H1 (cell line): ENCODE results near the gene CES3. TPM values are rescaled to one million over a fixed set of nuclear protein-coding genes. Genes with fewer than 3 reads are reported as not detected.

Source experiments
- CTCF ChIA-PET: fragments of 300-600 bp; sonication (Branson Sonifier 250); formaldehyde crosslinking; loops from one replicate; lab custom pipeline; 2021; ENCODE audit not compliant: partially characterized antibody; lab: Charles Lee
- POLR2A ChIA-PET: fragments of 300-600 bp; sonication (Branson Sonifier 250); formaldehyde crosslinking; loops from one replicate; lab custom pipeline; 2021; ENCODE audit warnings: inconsistent platforms; ENCODE audit not compliant: partially characterized antibody; lab: Charles Lee
- DNase-seq, 2 experiments: peaks; one replicate each; pipeline versions ENCODE4 v3.0.0 to v3.0.0-alpha.2; 2010 to 2022; ENCODE audit warnings: low spot score in 2 of 2, low read depth in 1 of 2, mixed read lengths in 1 of 2
- FAIRE-seq: peaks from 2 replicates; lab custom pipeline; 2011; peaks lifted over from hg19 to GRCh38; lab: Jason Lieb, UNC
- H2AFZ ChIP-seq: 2 replicates; pipeline ENCODE4 v1.8.1; 2012; ENCODE audit warnings: low read length, inconsistent platforms
- H2AK5ac ChIP-seq: 2 replicates; pipeline ENCODE4 v1.6.1; 2013; ENCODE audit warnings: low read depth, low read length
- H2BK120ac ChIP-seq: replicated peaks from 2 replicates; pipeline ENCODE3; 2013; ENCODE audit warnings: low read depth, low read length, inconsistent platforms
- H2BK12ac ChIP-seq: 2 replicates; pipeline ENCODE4 v1.6.1; 2013; ENCODE audit warnings: low read depth, low read length
- H2BK15ac ChIP-seq: 2 replicates; pipeline ENCODE4 v1.6.1; 2013; ENCODE audit warnings: low read length
- H2BK20ac ChIP-seq: 2 replicates; pipeline ENCODE4 v1.6.1; 2013; ENCODE audit warnings: low read length
- H2BK5ac ChIP-seq: 2 replicates; pipeline ENCODE4 v1.6.1; 2013; ENCODE audit warnings: low read depth, low read length
- H3K14ac ChIP-seq: 2 replicates; pipeline ENCODE4 v1.6.1; 2013; ENCODE audit warnings: inconsistent platforms; ENCODE audit not compliant: insufficient read length
- H3K18ac ChIP-seq: 2 replicates; pipeline ENCODE4 v1.6.1; 2013; ENCODE audit warnings: low read length; ENCODE audit errors: extremely low read depth
- H3K23ac ChIP-seq: 2 replicates; pipeline ENCODE4 v1.6.1; 2013; ENCODE audit warnings: inconsistent platforms; ENCODE audit not compliant: insufficient read length
- H3K23me2 ChIP-seq: 2 replicates; pipeline ENCODE4 v1.6.1; 2013; ENCODE audit warnings: low read depth, low read length
- H3K27ac ChIP-seq: 2 replicates; pipeline ENCODE4 v1.6.1; 2011; ENCODE audit warnings: low read depth, low read length, inconsistent platforms
- H3K27me3 ChIP-seq, 4 experiments: replicated peaks in 1 of 4; 1 replicate in 1 of 4; 2 replicates in 3 of 4; pipeline versions ENCODE4 v1.6.1 to v1.8.1; 2011 to 2013; ENCODE audit warnings: low read length in 3 of 4, mild to moderate bottlenecking in 3 of 4, inconsistent platforms in 2 of 4, mixed read lengths in 2 of 4, moderate library complexity in 1 of 4; ENCODE audit not compliant: control insufficient read depth in 3 of 4, insufficient read depth in 3 of 4; ENCODE audit errors: extremely low read depth in 1 of 4
- H3K36me3 ChIP-seq, 4 experiments: 2 replicates each; pipeline versions ENCODE4 v1.6.1 to v1.8.1; 2011 to 2013; ENCODE audit warnings: mild to moderate bottlenecking in 4 of 4, low read length in 3 of 4, moderate library complexity in 2 of 4, control low read depth in 1 of 4, inconsistent platforms in 1 of 4; ENCODE audit not compliant: insufficient read depth in 4 of 4, control insufficient read depth in 2 of 4
- H3K4ac ChIP-seq: replicated peaks from 2 replicates; pipeline ENCODE3; 2013; ENCODE audit warnings: low read length, low read depth, mixed read lengths, inconsistent platforms; ENCODE audit not compliant: insufficient read length
- H3K4me1 ChIP-seq, 4 experiments: replicated peaks in 1 of 4; 1 replicate in 1 of 4; 2 replicates in 3 of 4; pipeline versions ENCODE4 v1.6.1 to v1.8.1; 2011 to 2013; ENCODE audit warnings: low read length in 3 of 4, inconsistent platforms in 2 of 4, mixed read lengths in 1 of 4; ENCODE audit not compliant: insufficient read depth in 4 of 4, control insufficient read depth in 3 of 4
- H3K4me2 ChIP-seq, 2 experiments: 2 replicates each; pipeline versions ENCODE4 v1.6.1 to v1.8.1; 2011 to 2013; ENCODE audit warnings: low read depth in 2 of 2, low read length in 2 of 2, control low read depth in 1 of 2, inconsistent platforms in 1 of 2, mild to moderate bottlenecking in 1 of 2; ENCODE audit not compliant: insufficient read depth in 1 of 2
- H3K4me3 ChIP-seq, 4 experiments: fragments of 200-600, 300-600 bp in 1 of 4; sonication (generic), shearing (Covaris generic), sonication (Bioruptor Twin) in 1 of 4; 2 replicates each; pipeline versions ENCODE4 v1.5.1 to v1.8.1; 2011 to 2016; ENCODE audit warnings: low read length in 4 of 4, low read depth in 3 of 4, control low read depth in 2 of 4, inconsistent platforms in 2 of 4, mild to moderate bottlenecking in 2 of 4, mixed read lengths in 1 of 4, moderate library complexity in 1 of 4; ENCODE audit not compliant: insufficient read depth in 2 of 4; ENCODE audit errors: extremely low read depth in 1 of 4
- H3K56ac ChIP-seq: replicated peaks from 2 replicates; pipeline ENCODE3; 2013; ENCODE audit warnings: low read depth, mild to moderate bottlenecking, mixed read lengths, low read length, inconsistent platforms; ENCODE audit not compliant: insufficient read length
- H3K79me1 ChIP-seq: 2 replicates; pipeline ENCODE4 v1.6.1; 2013; ENCODE audit warnings: low read depth, low read length, control low read depth
- H3K79me2 ChIP-seq, 2 experiments: 2 replicates each; pipeline versions ENCODE4 v1.6.1 to v1.8.1; 2012 to 2013; ENCODE audit warnings: low read length in 2 of 2, mild to moderate bottlenecking in 2 of 2, inconsistent platforms in 1 of 2; ENCODE audit not compliant: insufficient read depth in 2 of 2, control insufficient read depth in 1 of 2
- H3K9ac ChIP-seq, 4 experiments: replicated peaks in 1 of 4; 1 replicate in 1 of 4; 2 replicates in 3 of 4; pipeline versions ENCODE4 v1.6.1 to v1.8.1; 2011 to 2013; ENCODE audit warnings: low read depth in 3 of 4, low read length in 3 of 4, control low read depth in 2 of 4, mild to moderate bottlenecking in 2 of 4, moderate library complexity in 2 of 4, inconsistent platforms in 1 of 4; ENCODE audit errors: extremely low read depth in 1 of 4
- H3K9me3 ChIP-seq, 2 experiments: 2 replicates each; pipeline versions ENCODE4 v1.6.1 to v1.8.1; 2012 to 2013; ENCODE audit warnings: mild to moderate bottlenecking in 2 of 2, moderate library complexity in 2 of 2, control low read depth in 1 of 2, inconsistent platforms in 1 of 2, low read depth in 1 of 2, low read length in 1 of 2, mixed read lengths in 1 of 2; ENCODE audit not compliant: insufficient read depth in 2 of 2
- H4K20me1 ChIP-seq, 2 experiments: replicated peaks in 1 of 2; 2 replicates each; pipeline versions ENCODE3 to v1.8.1; 2011 to 2013; ENCODE audit warnings: inconsistent platforms in 2 of 2, low read length in 2 of 2, mild to moderate bottlenecking in 1 of 2; ENCODE audit not compliant: insufficient read depth in 2 of 2, control insufficient read depth in 1 of 2
- H4K5ac ChIP-seq: 2 replicates; pipeline ENCODE4 v1.6.1; 2013; ENCODE audit warnings: low read length, low read depth, mixed read lengths, inconsistent platforms; ENCODE audit not compliant: insufficient read length
- H4K8ac ChIP-seq: 2 replicates; pipeline ENCODE4 v1.8.0; 2013; ENCODE audit warnings: mild to moderate bottlenecking, moderate library complexity, low read length, inconsistent platforms; ENCODE audit not compliant: insufficient read depth; ENCODE audit errors: extremely low read depth
- H4K91ac ChIP-seq: replicated peaks from 2 replicates; pipeline ENCODE3; 2013; ENCODE audit warnings: low read length, mixed read lengths, inconsistent platforms; ENCODE audit not compliant: insufficient read length
- BACH1 ChIP-seq: IDR thresholded peaks from 2 replicates; pipeline ENCODE4 v1.6.1; 2012; ENCODE audit warnings: low read length, improper control_type of control experiment
- BRCA1 ChIP-seq: IDR thresholded peaks from 2 replicates; pipeline ENCODE4 v1.6.1; 2012; ENCODE audit warnings: low read depth, low read length, improper control_type of control experiment
- CBX5 ChIP-seq: fragments of 300-800, 300-1000 bp; sonication (generic); IDR thresholded peaks from 2 replicates; pipeline ENCODE4 v1.7.1; 2016; ENCODE audit warnings: antibody characterized with exemption, low read length, low read depth
- CHD2 ChIP-seq: IDR thresholded peaks from 2 replicates; pipeline ENCODE4 v1.6.1; 2012; ENCODE audit warnings: low read length, improper control_type of control experiment
- CREB1 ChIP-seq: IDR thresholded peaks from 2 replicates; pipeline ENCODE4 v1.6.1; 2012; ENCODE audit warnings: inconsistent platforms
- EP300 ChIP-seq, 2 experiments: IDR thresholded peaks; 1 replicate in 1 of 2; 2 replicates in 1 of 2; pipeline ENCODE4 v1.6.1; 2011 to 2012; ENCODE audit warnings: low read depth in 2 of 2, low read length in 2 of 2, mild to moderate bottlenecking in 2 of 2, borderline replicate concordance in 1 of 2, inconsistent platforms in 1 of 2, moderate library complexity in 1 of 2
- EZH2 ChIP-seq: fragments of 200-600 bp; sonication (generic); IDR thresholded peaks from 2 replicates; pipeline ENCODE4 v1.7.1; 2012; ENCODE audit warnings: low read depth, mild to moderate bottlenecking, moderate library complexity, low read length, inconsistent platforms; ENCODE audit not compliant: severe bottlenecking
- FOSL1 ChIP-seq: IDR thresholded peaks from 2 replicates; pipeline ENCODE4 v1.6.1; 2011; ENCODE audit warnings: mild to moderate bottlenecking, low read depth, low read length, moderate library complexity; ENCODE audit not compliant: insufficient read depth
- PHF8 ChIP-seq: fragments of 200-600 bp; sonication (generic); conservative IDR thresholded peaks from 2 replicates; pipeline ENCODE4 v1.7.1; 2012; ENCODE audit warnings: low read depth, mild to moderate bottlenecking, inconsistent platforms, low read length, moderate library complexity
- POLR2AphosphoS5 ChIP-seq: IDR thresholded peaks from 2 replicates; pipeline ENCODE4 v1.6.1; 2011; ENCODE audit warnings: low read depth, low read length
- RNF2 ChIP-seq: fragments of 200-900, 300-1000 bp; sonication (generic); IDR thresholded peaks from 2 replicates; pipeline ENCODE4 v1.7.1; 2016; ENCODE audit warnings: borderline replicate concordance, low read depth, mild to moderate bottlenecking, antibody characterized with exemption, low read length; ENCODE audit not compliant: poor library complexity, severe bottlenecking; ENCODE audit errors: missing control alignments
- SRF ChIP-seq: IDR thresholded peaks from 2 replicates; pipeline ENCODE4 v1.6.1; 2011; ENCODE audit warnings: mild to moderate bottlenecking, low read depth, low read length, moderate library complexity
- TAF7 ChIP-seq: optimal IDR thresholded peaks from 2 replicates; pipeline ENCODE3; 2011; ENCODE audit warnings: low read depth, mild to moderate bottlenecking, inconsistent platforms, low read length, moderate library complexity, borderline replicate concordance
- TCF12 ChIP-seq: IDR thresholded peaks from 2 replicates; pipeline ENCODE4 v1.6.1; 2011; ENCODE audit warnings: low read depth, mild to moderate bottlenecking, low read length
- YY1 ChIP-seq: IDR thresholded peaks from 2 replicates; pipeline ENCODE4 v1.6.1; 2011; ENCODE audit warnings: low read depth, mild to moderate bottlenecking, low read length
- WGBS, 2 experiments: shearing (Covaris generic) in 1 of 2; methylation state at CpG; one replicate each; pipeline versions ENCODE4 v1.1.6 to v1.1.7; 2013 to 2015; ENCODE audit warnings: low lambda C conversion rate in 2 of 2, mixed read lengths in 2 of 2, inconsistent platforms in 1 of 2, low coverage in 1 of 2, missing lambda C conversion rate in 1 of 2; ENCODE audit not compliant: insufficient replicate concordance in 2 of 2, insufficient coverage in 1 of 2, insufficient read length in 1 of 2; ENCODE audit errors: extremely low coverage in 1 of 2, missing lambda C conversion rate in 1 of 2; 5-methylcytosine and 5-hydroxymethylcytosine counted together
- polyA plus RNA-seq, 7 experiments: library from polyadenylated mRNA; depleted of rRNA in 3 of 7; stranded (reverse) in 5 of 7; unstranded in 2 of 7; fragments of >200 nt in 5 of 7; fragments of 200-250 nt in 2 of 7; gene quantifications; 1 replicate in 5 of 7; 2 replicates in 1 of 7; 4 replicates in 1 of 7; pipeline versions ENCODE4 v1.2.1 to v1.2.3, GENCODE V29; 2011 to 2013; ENCODE audit warnings: missing spikeins in 2 of 7, mixed read lengths in 2 of 7
- total RNA-seq: library from RNA; stranded (reverse); fragmentation: NEBNext Ultra II Directional; extraction: Animal tissue kit (Norgen Biotek cat#: 25700); gene quantifications from 2 replicates; pipeline ENCODE4 v1.2.1, GENCODE V29; 2021

CES3 gene
- total and polyA plus RNA-seq, 2 of the 8 experiments (the other 6 are each of a cell fraction or from before 2014, with no cell fraction given) = 1.6 to 2.2 TPM

DNA sequence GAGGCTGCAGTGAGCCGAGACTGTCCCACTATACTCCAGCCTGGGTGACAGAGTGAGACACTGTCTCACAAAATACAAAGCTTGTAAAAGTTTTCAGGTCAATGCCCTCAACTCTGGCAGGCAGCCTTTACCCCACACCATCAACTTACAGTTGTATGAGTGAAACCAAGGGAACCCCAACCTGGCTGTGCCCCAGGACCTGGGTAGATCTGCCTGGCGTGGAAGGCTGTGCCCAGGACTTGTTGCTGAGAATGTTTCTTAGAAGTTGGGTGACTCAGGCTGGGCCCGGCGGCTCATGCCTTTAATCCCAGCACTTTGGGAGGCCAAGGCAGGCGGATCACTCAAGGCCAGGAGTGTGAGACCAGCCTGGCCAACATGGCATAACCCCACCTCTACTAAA, 7.8 kb downstream of the CES3 start:
- no peak overlapping the region for H4K8ac ChIP-seq
- H3K56ac ChIP-seq = no peak overlapping the region
- no peaks in the 10 kb centered on the region for H3K9me3 ChIP-seq
- H3K9ac ChIP-seq = no peak overlapping the region
- no peaks in the 10 kb centered on the region for H3K4me1 ChIP-seq
- H3K27ac ChIP-seq = no peak overlapping the region
- no peaks in the 10 kb centered on the region for H3K23me2 ChIP-seq
- 90% methylated on average over 5 of the region's 5 CpGs; no CpG with 5 or more reads in 1 of the 2 experiments for WGBS, 2 experiments
- no peak overlapping the region for H3K4me2 ChIP-seq
- no peaks in the 10 kb centered on the region for H3K79me2 ChIP-seq
- no peaks in the 10 kb centered on the region for H3K79me1 ChIP-seq
- no peak overlapping the region for H4K5ac ChIP-seq
- FAIRE-seq = no peak
- no peak overlapping the region for H2BK5ac ChIP-seq
- ChIA-PET CTCF (interaction anchor here (0.6 to 3.6 kb wide), 6 partner anchors 9 to 194 kb away, joined by 3 to 10 read pairs (median 6); no protein-coding TSS in a partner anchor), POLR2A (no interaction called here)
- H3K27me3 ChIP-seq = no peaks in the 10 kb centered on the region
- no peak overlapping the region for H3K23ac ChIP-seq
- H3K4ac ChIP-seq = no peak overlapping the region
- H3K36me3 ChIP-seq = no peaks in the 10 kb centered on the region
- H2BK12ac ChIP-seq = no peak overlapping the region
- no peak overlapping the region for H2AK5ac ChIP-seq
- H2BK15ac ChIP-seq = no peak overlapping the region
- no peak for DNase-seq
- H3K14ac ChIP-seq = no peak overlapping the region
- no peak overlapping the region for H3K4me3 ChIP-seq
- no peak overlapping the region for H3K18ac ChIP-seq
- no peak overlapping the region for H2BK120ac ChIP-seq
- no peak overlapping the region for H2BK20ac ChIP-seq
- H2AFZ ChIP-seq = no peak overlapping the region
- no peak overlapping the region for H4K91ac ChIP-seq
- H4K20me1 ChIP-seq = peaks cover 0 to 1% of the 10 kb centered on the region in 2 experiments
- TF ChIP-seq TCF12 = no peak
- no peak for TF ChIP-seq PHF8
- no peak for TF ChIP-seq BACH1
- no peak for TF ChIP-seq EP300 (IDR thresholded peaks at IDR 0.05; ENCODE audit: borderline replicate concordance in 1 of 2, low read depth in 2 of 2, low read length in 2 of 2)
- no peak for TF ChIP-seq EZH2
- TF ChIP-seq TAF7 = no peak
- TF ChIP-seq BRCA1 = no peak
- no peak for TF ChIP-seq FOSL1
- no peak for TF ChIP-seq RNF2
- TF ChIP-seq SRF = no peak
- TF ChIP-seq CBX5 = no peak
- no peak for TF ChIP-seq POLR2AphosphoS5
- TF ChIP-seq CREB1 = no peak
- no peak for TF ChIP-seq CHD2
- no peak for TF ChIP-seq YY1
